ENCODE results near the gene HERC4. TPM values are rescaled to one million over a fixed set of nuclear protein-coding genes. Genes with fewer than 3 reads are reported as not detected.

The HERC4 gene
- total RNA-seq, 4 donors from 2014 or later = 54.5 to 82.4 (median 67.5) TPM

DNA sequence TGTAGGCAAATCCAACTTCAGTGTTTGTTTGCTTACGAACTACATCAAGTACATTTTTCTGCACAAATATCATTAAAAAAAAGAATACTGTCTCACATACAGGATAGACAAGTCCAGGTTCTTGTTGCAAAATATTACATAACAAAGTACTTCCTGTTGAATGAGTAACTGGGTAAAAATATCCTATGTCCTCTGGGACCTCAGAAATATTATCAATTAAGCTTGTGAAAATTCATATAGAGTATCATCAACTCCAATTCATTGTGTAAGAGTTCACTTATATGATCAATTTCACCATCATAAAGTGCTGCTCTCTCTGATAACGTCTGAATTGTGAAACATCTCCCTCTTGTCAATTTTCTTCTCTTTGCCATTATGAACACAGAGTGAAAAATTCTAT lies 22.6 kb downstream of the HERC4 start:
- intact Hi-C loops (cut with DNase I) = no loop called here
- Histone ChIP-seq H3K9me3 (no peaks in the 10 kb centered on the region), H3K27me3 (no peaks in the 10 kb centered on the region), H3K27ac (no peak overlapping the region), H3K4me3 (replicated peaks in 1 of 3) (no peak overlapping the region), H3K4me1 (no peaks in the 10 kb centered on the region), H3K36me3 (peaks cover 0 to 3% of the 10 kb centered on the region in 2 donors)
- TF ChIP-seq, protein P1, sequence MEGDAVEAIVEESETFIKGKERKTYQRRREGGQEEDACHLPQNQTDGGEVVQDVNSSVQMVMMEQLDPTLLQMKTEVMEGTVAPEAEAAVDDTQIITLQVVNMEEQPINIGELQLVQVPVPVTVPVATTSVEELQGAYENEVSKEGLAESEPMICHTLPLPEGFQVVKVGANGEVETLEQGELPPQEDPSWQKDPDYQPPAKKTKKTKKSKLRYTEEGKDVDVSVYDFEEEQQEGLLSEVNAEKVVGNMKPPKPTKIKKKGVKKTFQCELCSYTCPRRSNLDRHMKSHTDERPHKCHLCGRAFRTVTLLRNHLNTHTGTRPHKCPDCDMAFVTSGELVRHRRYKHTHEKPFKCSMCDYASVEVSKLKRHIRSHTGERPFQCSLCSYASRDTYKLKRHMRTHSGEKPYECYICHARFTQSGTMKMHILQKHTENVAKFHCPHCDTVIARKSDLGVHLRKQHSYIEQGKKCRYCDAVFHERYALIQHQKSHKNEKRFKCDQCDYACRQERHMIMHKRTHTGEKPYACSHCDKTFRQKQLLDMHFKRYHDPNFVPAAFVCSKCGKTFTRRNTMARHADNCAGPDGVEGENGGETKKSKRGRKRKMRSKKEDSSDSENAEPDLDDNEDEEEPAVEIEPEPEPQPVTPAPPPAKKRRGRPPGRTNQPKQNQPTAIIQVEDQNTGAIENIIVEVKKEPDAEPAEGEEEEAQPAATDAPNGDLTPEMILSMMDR (IDR thresholded peaks at IDR 0.05) = no peak
- TF ChIP-seq POLR2A (IDR thresholded peaks at IDR 0.05) = no peak
- DNase-seq = no peak
- 76 to 79% methylated on average over 2 of the region's 2 CpGs for WGBS, 2 donors

DNA sequence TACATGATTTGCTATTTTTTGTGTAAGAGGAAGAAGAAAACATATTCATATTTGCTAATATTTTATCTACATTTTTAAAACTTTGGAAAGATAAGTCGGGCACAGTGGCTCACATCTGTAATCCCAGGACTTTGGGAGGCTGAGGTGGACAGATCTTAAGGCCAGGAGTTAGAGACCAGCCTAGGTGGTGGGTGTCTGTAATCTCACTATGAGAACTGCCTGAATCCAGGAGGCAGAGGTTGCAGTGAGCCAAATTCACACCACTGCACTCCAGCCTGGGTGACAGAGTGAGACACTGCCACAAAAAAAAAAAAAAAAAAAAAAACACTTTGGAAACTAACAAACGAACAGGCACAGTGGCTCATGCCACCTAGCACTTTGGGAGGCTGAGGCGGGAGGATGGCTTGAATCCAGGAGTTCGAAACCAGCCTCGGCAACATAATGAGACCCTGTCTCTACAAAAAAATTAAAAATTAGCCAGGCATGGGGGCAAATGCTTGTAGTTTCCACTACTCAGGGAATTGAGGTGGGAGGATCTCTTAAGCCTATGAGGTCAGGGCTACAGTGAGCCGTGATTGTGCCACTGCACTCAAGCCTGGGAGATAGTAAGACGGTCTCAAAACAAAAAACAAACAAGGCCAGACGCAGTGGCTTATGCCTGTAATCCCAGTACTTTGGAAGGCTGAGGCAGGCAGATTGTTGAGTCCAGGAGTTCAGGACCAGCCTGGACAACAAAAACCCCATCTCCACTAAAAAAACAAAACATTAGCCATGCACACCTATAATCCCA lies 25.6 kb downstream of the HERC4 start:
- no peaks in the 10 kb centered on the region for H3K36me3 ChIP-seq
- H3K27ac ChIP-seq = no peak overlapping the region
- no peaks in the 10 kb centered on the region for H3K27me3 ChIP-seq
- no peak overlapping the region for H3K4me3 ChIP-seq (replicated peaks in 1 of 3)
- H3K9me3 ChIP-seq = no peaks in the 10 kb centered on the region
- no peaks in the 10 kb centered on the region for H3K4me1 ChIP-seq
- TF ChIP-seq, protein P1 (IDR thresholded peaks at IDR 0.05) = no peak
- TF ChIP-seq POLR2A (IDR thresholded peaks at IDR 0.05) = no peak
- 90 to 93% methylated on average over 8 of the region's 8 CpGs for WGBS, 2 donors
- intact Hi-C loops (cut with DNase I) = no loop called here
- no peak for DNase-seq

DNA sequence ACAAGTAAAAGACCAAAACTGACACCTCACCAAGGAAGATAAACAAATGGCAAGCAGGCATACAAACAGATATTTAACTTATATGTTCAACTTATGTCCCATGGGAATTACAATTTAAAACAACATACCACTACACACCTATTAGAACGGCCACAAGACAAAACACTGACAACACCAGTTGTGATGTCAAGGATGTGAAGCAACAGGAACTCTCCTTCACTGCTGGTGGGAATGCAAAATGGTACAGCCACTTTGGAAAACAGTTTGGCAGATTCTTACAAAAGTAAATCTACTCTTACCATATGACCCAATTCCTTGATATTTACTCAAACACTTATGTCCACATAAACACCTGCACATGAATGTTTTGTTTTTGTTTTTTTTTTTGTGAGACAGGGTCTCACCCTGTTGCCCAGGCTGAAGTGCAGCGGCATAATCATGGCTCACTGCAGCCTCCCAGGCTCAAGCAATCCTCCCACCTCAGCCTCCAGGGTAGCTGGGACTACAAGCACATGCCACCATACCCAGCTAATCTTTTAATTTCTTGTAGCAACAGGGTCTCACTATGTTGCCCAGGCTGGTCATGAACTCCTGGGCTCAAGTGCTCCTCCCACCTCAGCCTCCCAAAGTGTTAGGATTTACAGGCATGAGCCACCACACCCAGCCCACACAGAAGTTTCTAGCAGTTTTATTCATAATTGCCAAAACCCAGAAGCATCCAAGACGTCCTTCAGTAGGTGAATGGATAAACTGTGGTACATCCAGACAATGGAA lies 27.3 kb downstream of the HERC4 start:
- intact Hi-C loops (cut with DNase I) = no loop called here
- Histone ChIP-seq H3K36me3 (no peaks in the 10 kb centered on the region), H3K4me3 (replicated peaks in 1 of 3) (no peak overlapping the region), H3K27ac (no peak overlapping the region), H3K9me3 (no peaks in the 10 kb centered on the region), H3K4me1 (no peaks in the 10 kb centered on the region), H3K27me3 (no peaks in the 10 kb centered on the region)
- TF ChIP-seq, protein P1 (IDR thresholded peaks at IDR 0.05) = no peak
- TF ChIP-seq POLR2A (IDR thresholded peaks at IDR 0.05) = no peak
- WGBS, 2 donors = 89 to 94% methylated on average over 3 of the region's 3 CpGs
- DNase-seq = no peak

DNA sequence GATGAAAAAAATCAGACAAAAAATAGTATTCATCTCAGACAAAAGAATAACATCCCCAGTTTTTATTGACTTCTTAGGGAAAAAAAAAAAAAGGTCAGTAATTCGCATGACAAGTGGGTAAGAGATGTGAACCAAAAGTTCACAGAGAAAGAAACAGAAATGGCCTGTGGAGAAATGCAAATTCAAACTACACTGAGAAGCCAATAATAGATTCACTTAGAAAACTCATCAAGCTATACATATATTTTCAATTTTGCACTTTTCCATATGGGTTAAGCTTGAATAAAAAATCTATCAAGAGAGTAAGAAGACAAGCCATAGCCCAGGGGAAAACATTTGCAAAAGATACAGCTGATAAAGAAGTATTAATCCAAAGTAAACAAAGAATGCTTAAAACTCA lies 28.0 kb downstream of the HERC4 start:
- intact Hi-C loops (cut with DNase I) = no loop called here
- Histone ChIP-seq H3K36me3 (no peaks in the 10 kb centered on the region), H3K9me3 (no peaks in the 10 kb centered on the region), H3K4me3 (replicated peaks in 1 of 3) (no peak overlapping the region), H3K27me3 (no peaks in the 10 kb centered on the region), H3K27ac (no peak overlapping the region), H3K4me1 (no peaks in the 10 kb centered on the region)
- no peak for TF ChIP-seq POLR2A (IDR thresholded peaks at IDR 0.05)
- TF ChIP-seq, protein P1 (IDR thresholded peaks at IDR 0.05) = no peak
- no peak for DNase-seq
- WGBS, 2 donors = 93% methylated on average over 1 of the region's 1 CpG

DNA sequence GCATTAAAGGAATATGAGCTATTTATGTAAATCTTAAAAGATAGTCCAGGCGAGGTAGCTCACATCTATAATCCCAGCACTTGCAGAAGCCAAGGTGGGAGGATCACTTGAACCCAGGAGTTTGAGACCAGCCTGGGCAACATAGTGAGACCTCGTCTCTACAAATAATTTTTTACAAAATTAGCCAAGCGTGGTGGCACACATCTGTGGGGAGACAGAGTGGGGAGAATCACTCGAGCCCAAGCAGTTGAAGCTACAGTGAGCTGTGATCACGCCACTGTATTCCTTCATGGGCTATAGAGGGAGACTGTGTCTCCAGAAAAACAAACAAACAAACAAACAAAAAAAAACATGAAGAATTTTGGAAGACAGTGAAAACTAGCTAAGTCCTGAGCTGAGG lies 28.4 kb downstream of the HERC4 start:
- H3K36me3 ChIP-seq = no peaks in the 10 kb centered on the region
- DNase-seq = no peak
- no peaks in the 10 kb centered on the region for H3K4me1 ChIP-seq
- H3K4me3 ChIP-seq (replicated peaks in 1 of 3) = no peak overlapping the region
- WGBS, 2 donors = 91 to 92% methylated on average over 5 of the region's 5 CpGs
- no peak overlapping the region for H3K27ac ChIP-seq
- intact Hi-C loops (cut with DNase I) = no loop called here
- TF ChIP-seq POLR2A (IDR thresholded peaks at IDR 0.05) = no peak
- TF ChIP-seq, protein P1 (IDR thresholded peaks at IDR 0.05) = no peak
- H3K27me3 ChIP-seq = no peaks in the 10 kb centered on the region
- no peaks in the 10 kb centered on the region for H3K9me3 ChIP-seq
